ENCODE measurements around the gene ASB15. TPM values are rescaled to one million over a fixed set of nuclear protein-coding genes. Genes with fewer than 3 reads are reported as not detected.

The ASB15 gene
- total and polyA plus RNA-seq, 2 of the 8 experiments (the other 6 are each of a cell fraction or from before 2014, with no cell fraction given): not detected

DNA sequence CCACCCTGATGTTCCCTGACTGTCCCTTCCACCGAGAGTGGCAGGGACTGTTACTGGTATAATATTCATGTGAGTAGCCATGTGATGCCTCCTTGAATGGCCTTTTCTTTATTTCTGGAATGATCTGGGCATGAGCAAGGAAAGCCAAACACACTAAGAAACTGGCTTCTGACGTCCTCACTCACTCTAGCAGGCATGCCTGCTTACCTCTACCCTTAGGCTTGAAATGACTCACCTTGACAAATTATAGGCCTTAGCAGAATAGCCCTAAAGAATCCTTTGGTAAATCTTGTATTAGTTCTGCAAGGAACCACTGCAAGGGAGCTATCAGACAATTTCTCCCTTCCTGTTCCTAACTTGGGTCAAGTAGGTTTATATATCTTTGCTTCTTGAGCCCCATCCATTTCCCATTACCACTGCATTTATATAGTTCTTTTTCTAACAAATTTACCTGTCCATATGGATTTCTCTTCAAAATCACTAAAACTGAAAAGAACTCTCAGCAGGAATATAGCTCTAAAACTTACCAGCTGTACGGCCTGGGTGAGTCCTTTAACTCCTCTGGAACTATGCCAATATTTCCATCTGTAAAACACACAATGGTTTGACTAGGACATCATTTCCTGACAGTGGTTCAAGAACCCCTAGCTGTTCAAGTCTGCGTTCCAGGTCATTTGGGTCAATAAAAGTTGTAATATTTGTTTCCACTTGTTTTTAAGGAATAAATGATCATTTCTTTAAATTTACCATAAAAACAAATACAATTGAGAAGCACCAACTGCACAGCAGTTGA, 31.0 kb upstream of the ASB15 start:
- no peak overlapping the region for H2AK5ac ChIP-seq (ENCODE audit: low read depth, low read length)
- no peaks in the 10 kb centered on the region for H3K79me2 ChIP-seq (ENCODE audit: control insufficient read depth in 1 of 2, insufficient read depth in 2 of 2, low read length in 2 of 2)
- peak overlapping the region; percentile 49; the same call in 1 of the 2 replicates for H2BK20ac ChIP-seq (ENCODE audit: low read length)
- no peaks in the 10 kb centered on the region for H4K20me1 ChIP-seq (replicated peaks in 1 of 2; ENCODE audit: control insufficient read depth in 1 of 2, insufficient read depth in 2 of 2, low read length in 2 of 2)
- no peak overlapping the region for H2BK15ac ChIP-seq (ENCODE audit: low read length)
- no peak overlapping the region for H4K91ac ChIP-seq (replicated peaks; ENCODE audit: insufficient read length, low read length)
- CTCF ChIA-PET (ENCODE audit: partially characterized antibody): no interaction called here
- H3K9me3 ChIP-seq (ENCODE audit: insufficient read depth in 2 of 2, low read depth in 1 of 2, low read length in 1 of 2): no peaks in the 10 kb centered on the region
- no peaks in the 10 kb centered on the region for H3K36me3 ChIP-seq (ENCODE audit: control insufficient read depth in 2 of 4, insufficient read depth in 4 of 4, low read length in 3 of 4)
- DNase-seq (ENCODE audit: low read depth in 1 of 2, low spot score in 2 of 2) (no peak), FAIRE-seq (no peak)
- no peak overlapping the region for H3K4ac ChIP-seq (replicated peaks; ENCODE audit: insufficient read length, low read depth, low read length)
- no peaks in the 10 kb centered on the region for H3K23me2 ChIP-seq (ENCODE audit: low read depth, low read length)
- H4K5ac ChIP-seq (ENCODE audit: insufficient read length, low read depth, low read length): no peak overlapping the region
- no peak overlapping the region for H3K9ac ChIP-seq (replicated peaks in 1 of 4; ENCODE audit: extremely low read depth in 1 of 4, low read depth in 3 of 4, low read length in 3 of 4)
- POLR2A ChIA-PET (ENCODE audit: partially characterized antibody): no interaction called here
- no peak overlapping the region for H2BK120ac ChIP-seq (replicated peaks; ENCODE audit: low read depth, low read length)
- no peak overlapping the region for H3K14ac ChIP-seq (ENCODE audit: insufficient read length)
- peaks cover 0 to 3% (median 0%) of the 10 kb centered on the region in 4 experiments; a peak in 1 of 7 replicates for H3K4me1 ChIP-seq (replicated peaks in 1 of 4; ENCODE audit: control insufficient read depth in 3 of 4, insufficient read depth in 4 of 4, low read length in 3 of 4)
- H2BK12ac ChIP-seq (ENCODE audit: low read depth, low read length): no peak overlapping the region
- 89% methylated on average over 4 of the region's 4 CpGs; no CpG with 5 or more reads in 1 of the 2 experiments for WGBS, 2 experiments (ENCODE audit: extremely low coverage in 1 of 2, insufficient coverage in 1 of 2, insufficient read length in 1 of 2, insufficient replicate concordance in 2 of 2, low coverage in 1 of 2, low lambda C conversion rate in 2 of 2, missing lambda C conversion rate in 1 of 2)
- no peak overlapping the region for H4K8ac ChIP-seq (ENCODE audit: extremely low read depth, insufficient read depth, low read length)
- H3K23ac ChIP-seq (ENCODE audit: insufficient read length): no peak overlapping the region
- no peak overlapping the region for H3K4me3 ChIP-seq (ENCODE audit: extremely low read depth in 1 of 4, insufficient read depth in 2 of 4, low read depth in 3 of 4, low read length in 4 of 4)
- H3K27ac ChIP-seq (ENCODE audit: low read depth, low read length): no peak overlapping the region
- no peak overlapping the region for H2AFZ ChIP-seq (ENCODE audit: low read length)
- H3K4me2 ChIP-seq (ENCODE audit: insufficient read depth in 1 of 2, low read depth in 2 of 2, low read length in 2 of 2): no peak overlapping the region
- no peak overlapping the region for H3K56ac ChIP-seq (replicated peaks; ENCODE audit: insufficient read length, low read depth, low read length)
- H2BK5ac ChIP-seq (ENCODE audit: low read depth, low read length): no peak overlapping the region
- H3K79me1 ChIP-seq (ENCODE audit: low read depth, low read length): no peaks in the 10 kb centered on the region
- no peak overlapping the region for H3K18ac ChIP-seq (ENCODE audit: extremely low read depth, low read length)
- H3K27me3 ChIP-seq (replicated peaks in 1 of 4; ENCODE audit: control insufficient read depth in 3 of 4, extremely low read depth in 1 of 4, insufficient read depth in 3 of 4, low read length in 3 of 4): no peaks in the 10 kb centered on the region
- TF ChIP-seq NANOG (IDR thresholded peaks at IDR 0.05; ENCODE audit: insufficient read depth, low read depth, low read length, poor library complexity, severe bottlenecking): no peak
- TF ChIP-seq SIRT6 (IDR thresholded peaks at IDR 0.05; ENCODE audit: low read length): no peak
- TF ChIP-seq CTBP2 (IDR thresholded peaks at IDR 0.05; ENCODE audit: borderline replicate concordance, insufficient read depth, insufficient read length, low read length): no peak
- no peak for TF ChIP-seq BCL11A (IDR thresholded peaks at IDR 0.05; ENCODE audit: low read depth in 2 of 2, low read length in 2 of 2)
- no peak for TF ChIP-seq EGR1 (IDR thresholded peaks at IDR 0.05; ENCODE audit: borderline replicate concordance, low read depth, low read length)
- TF ChIP-seq SP4 (IDR thresholded peaks at IDR 0.05; ENCODE audit: low read length): no peak
- TF ChIP-seq, protein P1, sequence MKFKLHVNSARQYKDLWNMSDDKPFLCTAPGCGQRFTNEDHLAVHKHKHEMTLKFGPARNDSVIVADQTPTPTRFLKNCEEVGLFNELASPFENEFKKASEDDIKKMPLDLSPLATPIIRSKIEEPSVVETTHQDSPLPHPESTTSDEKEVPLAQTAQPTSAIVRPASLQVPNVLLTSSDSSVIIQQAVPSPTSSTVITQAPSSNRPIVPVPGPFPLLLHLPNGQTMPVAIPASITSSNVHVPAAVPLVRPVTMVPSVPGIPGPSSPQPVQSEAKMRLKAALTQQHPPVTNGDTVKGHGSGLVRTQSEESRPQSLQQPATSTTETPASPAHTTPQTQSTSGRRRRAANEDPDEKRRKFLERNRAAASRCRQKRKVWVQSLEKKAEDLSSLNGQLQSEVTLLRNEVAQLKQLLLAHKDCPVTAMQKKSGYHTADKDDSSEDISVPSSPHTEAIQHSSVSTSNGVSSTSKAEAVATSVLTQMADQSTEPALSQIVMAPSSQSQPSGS (IDR thresholded peaks at IDR 0.05; ENCODE audit: low read length): no peak
- TF ChIP-seq RBBP5 (IDR thresholded peaks at IDR 0.05; ENCODE audit: borderline replicate concordance, low read depth, low read length): no peak
